GM23338 (cell line): ENCODE data around the gene PARG. TPM values are rescaled to one million over a fixed set of nuclear protein-coding genes. Genes with fewer than 3 reads are reported as not detected.

Experiments
- ATAC-seq: fragments of 200-7000 bp; cut with Tn5 transposase; 3 replicates; pipeline ENCODE4 v1.9.1; 2020
- DNase-seq: peaks from one replicate; pipeline ENCODE4 v3.0.0-alpha.2; 2015; ENCODE audit warnings: low spot score
- H2AFZ ChIP-seq: fragments of 200-600 bp; sonication (generic); 2 replicates; pipeline ENCODE4 v1.8.0; 2016; ENCODE audit warnings: antibody characterized with exemption, mild to moderate bottlenecking, moderate library complexity
- H3F3A ChIP-seq: fragments of 200-600 bp; sonication (generic); replicated peaks from 2 replicates; pipeline ENCODE4 v1.8.0; 2017; ENCODE audit warnings: antibody characterized with exemption, mixed run types, low read depth
- H3K27ac ChIP-seq: fragments of 200-600 bp; sonication (generic); 2 replicates; pipeline ENCODE4 v1.6.1; 2016; ENCODE audit warnings: low read depth
- H3K27me3 ChIP-seq: fragments of 200-600 bp; sonication (generic); 2 replicates; pipeline ENCODE4 v1.8.0; 2016; ENCODE audit warnings: mild to moderate bottlenecking, mixed run types, moderate library complexity; ENCODE audit not compliant: insufficient read depth
- H3K36me3 ChIP-seq: fragments of 200-600 bp; sonication (generic); 2 replicates; pipeline ENCODE4 v1.8.0; 2016; ENCODE audit warnings: mild to moderate bottlenecking; ENCODE audit not compliant: insufficient read depth
- H3K4me1 ChIP-seq: fragments of 200-600 bp; sonication (generic); 2 replicates; pipeline ENCODE4 v1.8.0; 2016; ENCODE audit warnings: mild to moderate bottlenecking, moderate library complexity; ENCODE audit not compliant: insufficient read depth
- H3K4me2 ChIP-seq: fragments of 200-600 bp; sonication (generic); 2 replicates; pipeline ENCODE4 v1.7.1; 2017; ENCODE audit warnings: mixed run types
- H3K4me3 ChIP-seq: fragments of 200-600 bp; sonication (generic); 2 replicates; pipeline ENCODE4 v1.6.1; 2016; ENCODE audit warnings: mixed run types
- H3K79me2 ChIP-seq: fragments of 200-600 bp; sonication (generic); replicated peaks from 2 replicates; pipeline ENCODE4 v1.8.0; 2017; ENCODE audit warnings: mild to moderate bottlenecking; ENCODE audit not compliant: insufficient read depth
- H3K9me2 ChIP-seq: fragments of 200-600 bp; sonication (generic); 2 replicates; pipeline ENCODE4 v1.8.0; 2017; ENCODE audit not compliant: insufficient read depth
- H4K20me1 ChIP-seq: fragments of 200-600 bp; sonication (generic); replicated peaks from 2 replicates; pipeline ENCODE4 v1.8.0; 2017; ENCODE audit warnings: mild to moderate bottlenecking; ENCODE audit not compliant: insufficient read depth
- H3K27ac Mint-ChIP-seq: 2 replicates; pipeline ENCODE4 v1.8.0; 2020; ENCODE audit warnings: inconsistent platforms, mild to moderate bottlenecking, moderate library complexity, mixed read lengths
- H3K27me3 Mint-ChIP-seq: 3 replicates; pipeline ENCODE4 v1.8.0; 2022; ENCODE audit warnings: low read depth, mild to moderate bottlenecking, moderate library complexity, mixed read lengths, inconsistent platforms; ENCODE audit not compliant: insufficient read depth, poor library complexity
- H3K36me3 Mint-ChIP-seq: 3 replicates; pipeline ENCODE4 v1.8.0; 2021; ENCODE audit warnings: low read depth, mild to moderate bottlenecking, inconsistent platforms, moderate library complexity, mixed read lengths
- H3K4me1 Mint-ChIP-seq: 3 replicates; pipeline ENCODE4 v1.8.0; 2020; ENCODE audit warnings: mild to moderate bottlenecking, inconsistent platforms, mixed read lengths
- H3K4me3 Mint-ChIP-seq: 3 replicates; pipeline ENCODE4 v1.8.0; 2021; ENCODE audit warnings: moderate library complexity, mild to moderate bottlenecking, inconsistent platforms, mixed read lengths
- H3K9me3 Mint-ChIP-seq: 3 replicates; pipeline ENCODE4 v1.8.0; 2020; ENCODE audit warnings: moderate library complexity, mild to moderate bottlenecking, inconsistent platforms, mixed read lengths
- CREB1 ChIP-seq: fragments of 250-450 bp; sonication (Bioruptor Pico); IDR thresholded peaks from 2 replicates; pipeline ENCODE4 v1.5.0; 2020; ENCODE audit warnings: low read depth, mild to moderate bottlenecking, moderate library complexity
- CTCF ChIP-seq, 2 experiments: fragments of 200-600 bp in 1 of 2; sonication (generic) in 1 of 2; conservative IDR thresholded peaks; 2 replicates each; pipeline versions ENCODE4 v1.5.1 to v1.6.1; 2016 to 2017; ENCODE audit warnings: antibody characterized with exemption in 2 of 2, low read depth in 2 of 2, mild to moderate bottlenecking in 2 of 2, moderate library complexity in 1 of 2
- EZH2 ChIP-seq: fragments of 200-600 bp; sonication (generic); IDR thresholded peaks from one replicate; pipeline ENCODE4 v1.8.0; 2017; ENCODE audit warnings: antibody characterized with exemption, mild to moderate bottlenecking, low read depth; ENCODE audit not compliant: unreplicated experiment
- EZH2phosphoT487 ChIP-seq: fragments of 200-600 bp; sonication (generic); IDR thresholded peaks from one replicate; pipeline ENCODE4 v1.8.1; 2018; ENCODE audit warnings: antibody characterized with exemption; ENCODE audit not compliant: unreplicated experiment
- JUNB ChIP-seq: IDR thresholded peaks from one replicate; pipeline ENCODE4 v1.6.1; 2016; ENCODE audit warnings: antibody characterized with exemption; ENCODE audit not compliant: unreplicated experiment
- NANOG ChIP-seq: IDR thresholded peaks from 2 replicates; pipeline ENCODE4 v1.6.1; 2016; ENCODE audit warnings: antibody characterized with exemption, borderline replicate concordance
- POLR2AphosphoS5 ChIP-seq: IDR thresholded peaks from 2 replicates; pipeline ENCODE4 v1.6.1; 2016; ENCODE audit warnings: antibody characterized with exemption, low read depth
- STAT1 ChIP-seq: IDR thresholded peaks from one replicate; pipeline ENCODE4 v1.6.1; 2016; ENCODE audit warnings: antibody characterized with exemption; ENCODE audit not compliant: unreplicated experiment
- ZNF114 ChIP-seq: fragments of 250-450 bp; sonication (Bioruptor Pico); IDR thresholded peaks from 2 replicates; pipeline ENCODE4 v1.5.0; 2020; ENCODE audit warnings: mild to moderate bottlenecking, moderate library complexity
- ZNF331 ChIP-seq: fragments of 250-450 bp; sonication (Bioruptor Pico); IDR thresholded peaks from 2 replicates; pipeline ENCODE4 v1.5.0; 2020; ENCODE audit warnings: low read depth, mild to moderate bottlenecking, moderate library complexity
- ZNF462 ChIP-seq: fragments of 250-450 bp; sonication (Bioruptor Pico); IDR thresholded peaks from 2 replicates; pipeline ENCODE4 v1.5.0; 2020; ENCODE audit warnings: mild to moderate bottlenecking, moderate library complexity
- polyA plus RNA-seq: library from polyadenylated mRNA; unstranded; fragments of >200 nt; fragmentation: Nextera tagmentation; extraction: Ambion mirVana; gene quantifications from 2 replicates; pipeline ENCODE4 v1.2.1, GENCODE V29; 2016
- total RNA-seq: library from RNA; depleted of rRNA; stranded (reverse); fragments of >200 nt; shearing (Covaris generic); gene quantifications from 2 replicates; pipeline ENCODE4 v1.2.3, GENCODE V29; 2014

Gene PARG
- total and polyA plus RNA-seq, 2 experiments from 2014 or later, result 19.1 to 63.8 TPM

DNA sequence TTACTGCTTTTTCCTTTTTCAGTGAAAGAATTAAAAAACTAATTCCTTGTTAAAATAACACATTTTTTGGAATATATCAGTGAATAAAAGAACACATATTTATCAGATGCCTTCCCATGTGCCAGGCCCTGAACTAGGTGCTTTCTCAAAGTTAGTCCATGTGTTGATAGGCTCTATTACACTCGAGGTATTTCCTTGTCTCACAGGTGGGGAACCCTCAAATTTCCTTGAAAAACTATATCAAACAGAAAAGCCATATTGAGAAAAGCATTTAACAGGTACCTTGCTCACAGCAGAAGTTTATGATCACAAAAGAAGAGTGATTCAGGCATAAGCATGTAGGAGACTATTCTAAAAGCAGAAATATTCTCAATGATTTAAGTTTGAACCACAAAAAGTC lies 104.1 kb downstream of the PARG start (continued):
- TF ChIP-seq ZNF462 (CRISPR knock-in tag) (no peak), NANOG (no peak), POLR2AphosphoS5 (no peak), CREB1 (CRISPR knock-in tag) (no peak), EZH2 (no peak), ZNF331 (CRISPR knock-in tag) (no peak), STAT1 (no peak), JUNB (no peak)

GRCh38 chr10:49837051-49837478 lies 104.8 kb downstream of the PARG start:
- Histone ChIP-seq H3K27me3 (no peaks in the 10 kb centered on the region), H3K27ac (peak overlapping the region; percentile 0; the same call in 1 of the 2 replicates), H3F3A (no peaks in the 10 kb centered on the region), H4K20me1 (no peaks in the 10 kb centered on the region), H3K4me1 (peaks cover 21% of the 10 kb centered on the region), H3K36me3 (peaks cover 5% of the 10 kb centered on the region; the same call in 1 of the 2 replicates), H3K4me2 (no peak overlapping the region), H3K79me2 (no peaks in the 10 kb centered on the region), H3K9me2 (no peaks in the 10 kb centered on the region), H2AFZ (no peak overlapping the region), H3K4me3 (no peak overlapping the region)
- ATAC-seq, result no peak
- TF ChIP-seq CREB1 (CRISPR knock-in tag) (no peak), EZH2 (no peak), ZNF331 (CRISPR knock-in tag) (no peak), CTCF (conservative IDR thresholded peaks at IDR 0.05; ENCODE audit: low read depth in 2 of 2) (no peak), EZH2phosphoT487 (no peak), NANOG (no peak), STAT1 (no peak), ZNF114 (CRISPR knock-in tag) (no peak), POLR2AphosphoS5 (no peak)
- H3K4me3 Mint-ChIP-seq, result no peak overlapping the region
- DNase-seq, result no peak
- H3K9me3 Mint-ChIP-seq, result no peaks in the 10 kb centered on the region
- H3K27me3 Mint-ChIP-seq, result peaks cover 4% of the 10 kb centered on the region
- peaks cover 39% of the 10 kb centered on the region for H3K36me3 Mint-ChIP-seq
- H3K4me1 Mint-ChIP-seq, result peaks cover 38% of the 10 kb centered on the region
- peak overlapping the region; percentile 1; the same call in 1 of the 2 replicates for H3K27ac Mint-ChIP-seq
